Measurements from ENCODE around the gene MEAF6.
"Not testable (repeated sequence)": the region's sequence is repeated elsewhere in the genome, so short reads cannot be mapped to it uniquely, and the experiment has no call there.

- TF ChIP-seq, protein P1, sequence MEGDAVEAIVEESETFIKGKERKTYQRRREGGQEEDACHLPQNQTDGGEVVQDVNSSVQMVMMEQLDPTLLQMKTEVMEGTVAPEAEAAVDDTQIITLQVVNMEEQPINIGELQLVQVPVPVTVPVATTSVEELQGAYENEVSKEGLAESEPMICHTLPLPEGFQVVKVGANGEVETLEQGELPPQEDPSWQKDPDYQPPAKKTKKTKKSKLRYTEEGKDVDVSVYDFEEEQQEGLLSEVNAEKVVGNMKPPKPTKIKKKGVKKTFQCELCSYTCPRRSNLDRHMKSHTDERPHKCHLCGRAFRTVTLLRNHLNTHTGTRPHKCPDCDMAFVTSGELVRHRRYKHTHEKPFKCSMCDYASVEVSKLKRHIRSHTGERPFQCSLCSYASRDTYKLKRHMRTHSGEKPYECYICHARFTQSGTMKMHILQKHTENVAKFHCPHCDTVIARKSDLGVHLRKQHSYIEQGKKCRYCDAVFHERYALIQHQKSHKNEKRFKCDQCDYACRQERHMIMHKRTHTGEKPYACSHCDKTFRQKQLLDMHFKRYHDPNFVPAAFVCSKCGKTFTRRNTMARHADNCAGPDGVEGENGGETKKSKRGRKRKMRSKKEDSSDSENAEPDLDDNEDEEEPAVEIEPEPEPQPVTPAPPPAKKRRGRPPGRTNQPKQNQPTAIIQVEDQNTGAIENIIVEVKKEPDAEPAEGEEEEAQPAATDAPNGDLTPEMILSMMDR (IDR thresholded peaks at IDR 0.05) = not testable (repeated sequence)
- not testable (repeated sequence) for TF ChIP-seq POLR2A (IDR thresholded peaks at IDR 0.05)
Observed at GRCh38 chr1:37518241-37518640, 3.7 kb upstream of the MEAF6 start.
